ENCODE data around the gene CDC25B.

DNA sequence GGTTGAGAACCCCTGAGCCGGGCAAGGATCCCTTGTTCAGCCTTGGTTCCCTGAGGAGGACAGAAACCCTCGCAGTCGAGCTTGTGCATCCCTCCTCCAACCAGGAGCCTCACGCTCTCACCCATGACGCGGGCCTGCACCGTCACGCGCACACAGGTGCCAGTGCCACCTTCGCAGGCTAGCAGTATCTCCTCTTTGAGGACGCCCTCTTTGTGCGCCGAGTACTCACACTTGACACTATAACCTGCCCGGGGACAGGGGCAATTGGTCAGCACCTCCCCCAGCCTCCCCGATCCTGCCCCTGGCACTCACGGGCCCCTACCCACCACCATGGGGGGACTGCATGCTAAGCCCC lies 41.9 kb upstream of the CDC25B start:
- TF ChIP-seq POLR2A (IDR thresholded peaks at IDR 0.05; ENCODE audit: insufficient read depth in 1 of 2, low read depth in 2 of 2, low read length in 2 of 2) = no peak
- no peak for TF ChIP-seq ZNF558 (CRISPR knock-in tag; IDR thresholded peaks at IDR 0.05; ENCODE audit: borderline replicate concordance)
- no peak for TF ChIP-seq CREM (IDR thresholded peaks at IDR 0.05)
- no peak for TF ChIP-seq CREM (CRISPR knock-in tag; IDR thresholded peaks at IDR 0.05)
- no peak for TF ChIP-seq HNRNPH1 (optimal IDR thresholded peaks at IDR 0.05; ENCODE audit: low read depth, low read length)
- no peak for TF ChIP-seq EZH2 (conservative IDR thresholded peaks at IDR 0.05; ENCODE audit: low read depth, low read length)
- no peak for TF ChIP-seq HMG20A (CRISPR knock-in tag; IDR thresholded peaks at IDR 0.05; ENCODE audit: borderline replicate concordance)

All from HepG2 (cell line).